Measurements from ENCODE around the gene SLC2A10.
"Not testable (repeated sequence)": the region's sequence is repeated elsewhere in the genome, so short reads cannot be mapped to it uniquely, and the experiment has no call there.

The SLC2A10 gene

DNA sequence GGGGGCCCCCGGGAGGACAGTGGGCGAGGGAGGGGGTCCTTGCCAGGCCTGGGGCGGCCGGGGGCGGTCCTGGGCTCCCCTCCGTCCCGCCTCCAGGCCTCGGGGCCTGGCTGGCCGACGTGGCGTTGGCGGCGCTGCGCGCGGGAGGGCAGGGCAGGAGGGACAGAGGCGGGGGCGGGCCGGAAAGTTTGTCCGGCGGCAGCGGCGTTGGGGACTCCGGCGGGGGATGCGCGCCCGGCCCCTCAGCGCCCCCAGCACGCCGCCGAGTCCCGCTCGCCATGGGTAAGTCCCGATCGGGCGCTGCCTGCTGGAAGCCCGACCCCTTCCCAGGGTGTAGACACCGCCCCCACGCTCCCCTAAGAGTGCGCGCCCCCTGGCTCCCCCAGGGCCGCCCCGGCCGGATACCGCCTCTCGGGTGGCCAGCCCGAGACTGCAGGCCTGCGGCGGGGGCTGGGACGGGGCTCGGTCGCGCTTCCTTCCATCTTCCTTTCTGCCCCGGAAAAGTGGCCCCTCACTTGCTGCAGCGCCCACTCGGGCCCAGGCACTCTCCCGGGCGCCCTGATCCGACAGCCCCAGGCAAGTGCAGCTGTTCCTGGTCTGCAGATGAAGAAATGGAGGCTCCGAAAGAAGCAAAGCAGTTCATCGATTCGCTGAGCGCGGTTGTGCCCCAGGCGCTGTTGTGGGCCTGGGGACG, at the start of gene SLC2A10:
Gene SLC2A10 (plus strand): TSS at position 191 of the 694 bp plus-strand sequence. CDS start 88 bp downstream, at position 279.
- intact Hi-C loops (cut with DNase I) = no loop called here
- DNase-seq = peak in 6 of 10 donors; percentile 12 to 86 (median 46)

DNA sequence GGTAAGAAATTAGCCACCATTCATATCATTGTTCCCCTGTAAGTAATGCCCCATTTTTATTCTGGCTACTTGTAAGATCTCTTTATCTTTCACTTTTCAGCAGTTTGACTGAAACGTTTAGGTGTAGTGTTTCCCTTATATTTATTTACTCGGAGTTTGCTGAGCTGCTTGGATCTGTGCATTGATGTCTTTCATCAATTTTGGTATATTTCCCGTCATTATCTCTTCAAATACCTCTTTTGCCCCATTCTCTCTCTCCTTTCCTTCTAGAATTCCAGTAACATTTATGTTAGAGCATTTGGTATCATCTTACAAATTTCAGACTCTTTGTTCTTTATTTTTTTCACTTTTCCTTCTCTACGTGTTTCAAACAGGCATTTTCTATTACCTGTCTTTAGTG, 49.0 kb upstream of the SLC2A10 start:
- no peak for DNase-seq
- intact Hi-C loops (cut with DNase I) = no loop called here

DNA sequence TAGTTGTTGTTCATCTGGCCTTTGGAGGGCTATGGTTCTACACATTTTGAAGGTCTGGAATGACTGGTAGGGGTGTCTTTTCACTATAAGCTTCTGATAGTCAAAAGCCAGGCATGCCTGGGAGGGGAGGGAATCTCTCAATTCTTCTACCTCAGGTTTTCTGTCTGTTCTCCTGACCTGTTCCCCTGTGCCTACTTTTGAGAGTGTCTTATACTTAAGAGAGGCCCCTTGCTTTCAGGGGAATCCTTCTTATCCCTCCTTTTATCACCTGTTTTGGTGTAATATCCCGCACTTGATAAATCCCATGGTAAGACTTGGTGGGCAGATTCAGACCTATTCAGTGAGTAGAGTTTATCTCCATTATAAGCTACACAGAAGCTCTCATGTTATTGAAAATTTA, 47.8 kb upstream of the SLC2A10 start:
- no peak for DNase-seq
- intact Hi-C loops (cut with DNase I) = no loop called here

DNA sequence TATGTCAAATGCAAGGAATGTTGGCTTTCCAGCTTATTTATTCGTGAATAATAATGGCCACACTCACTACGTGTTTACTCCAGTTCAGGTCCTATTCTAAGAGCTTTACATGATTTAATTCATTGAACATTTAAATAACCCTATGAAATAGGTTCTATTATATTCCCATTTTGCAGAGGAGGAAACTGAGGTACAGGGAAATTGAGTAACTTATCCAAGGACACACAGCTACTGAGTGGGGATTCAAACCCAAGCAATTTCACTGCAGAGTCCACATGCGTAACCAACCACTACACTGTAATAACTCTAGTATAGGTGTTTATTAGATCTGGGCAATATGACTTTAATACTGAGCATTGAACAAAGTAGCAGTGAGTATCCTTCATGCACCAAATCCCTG, 45.9 kb upstream of the SLC2A10 start:
- intact Hi-C loops (cut with DNase I) = no loop called here
- no peak for DNase-seq

DNA sequence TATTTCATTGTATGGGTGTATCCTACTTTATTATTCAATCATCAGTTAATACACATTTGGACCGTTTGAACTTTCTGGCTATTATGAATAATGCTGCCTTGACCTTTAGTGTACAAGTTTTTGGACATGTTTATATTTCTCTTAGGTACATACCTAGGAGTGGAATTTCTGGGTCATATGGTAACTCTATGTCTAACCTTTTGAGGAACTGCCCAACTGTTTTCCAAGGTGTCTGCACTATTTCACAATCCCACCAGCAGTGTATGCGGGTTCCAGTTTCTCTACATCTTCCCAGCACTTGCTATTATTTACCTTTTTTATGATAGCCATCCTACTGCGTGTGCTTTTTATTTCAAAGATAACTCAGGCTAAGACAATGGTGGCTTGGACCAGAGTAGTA, 43.8 kb upstream of the SLC2A10 start:
- DNase-seq = no peak
- intact Hi-C loops (cut with DNase I) = no loop called here

DNA sequence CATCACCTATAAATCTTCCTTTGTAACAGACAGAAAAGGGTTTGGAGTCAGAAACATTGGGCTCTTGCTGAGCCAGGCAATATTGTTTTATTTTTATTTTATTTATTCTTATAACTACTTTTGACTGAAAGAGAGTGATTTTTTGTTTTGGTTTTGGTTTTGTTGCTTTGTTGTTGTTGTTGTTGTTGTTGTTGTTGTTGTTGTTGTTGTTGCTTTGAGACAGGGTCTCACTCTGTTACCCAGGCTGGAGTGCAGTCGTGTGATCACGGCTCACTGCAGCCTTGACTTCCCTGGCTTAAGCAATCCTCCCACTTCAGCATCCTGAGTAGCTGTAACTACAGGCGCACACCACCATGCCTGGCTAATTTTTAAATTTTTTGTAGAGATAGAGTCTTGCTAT, 43.1 kb upstream of the SLC2A10 start:
- DNase-seq = no peak
- intact Hi-C loops (cut with DNase I) = no loop called here

DNA sequence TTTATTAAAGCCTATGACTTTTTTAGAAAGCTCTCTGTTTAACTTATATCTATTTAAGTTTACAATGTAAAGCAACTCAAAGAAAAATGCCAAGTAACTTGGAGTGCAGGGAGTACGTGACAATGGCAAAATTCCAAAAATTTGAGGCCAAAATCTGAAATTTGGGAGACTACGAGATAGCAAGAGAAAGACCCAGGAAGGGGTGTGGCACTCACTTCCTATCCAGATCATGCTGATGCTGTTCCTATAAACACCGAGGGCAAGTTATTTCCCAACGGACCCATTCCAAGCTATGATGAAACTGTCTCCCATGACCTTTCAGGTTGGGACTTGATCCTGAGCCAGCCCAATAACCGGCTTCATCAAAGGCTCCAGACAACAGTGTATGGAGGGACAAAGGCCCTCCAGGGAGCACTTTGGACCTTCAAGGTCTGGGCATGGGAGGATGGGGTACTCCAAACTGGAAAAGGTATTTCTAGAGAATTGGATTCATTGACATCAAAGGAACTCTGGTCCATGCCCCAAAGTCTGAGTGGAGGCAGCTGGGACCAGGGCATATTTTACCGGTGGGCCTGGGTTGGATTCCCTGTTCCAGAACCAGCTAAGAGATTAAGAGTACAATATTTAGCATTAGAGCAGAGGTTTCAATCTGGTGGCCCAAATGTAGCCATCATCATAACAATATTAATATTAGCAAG, 42.5 kb upstream of the SLC2A10 start:
- intact Hi-C loops (cut with DNase I) = no loop called here
- no peak for DNase-seq

DNA sequence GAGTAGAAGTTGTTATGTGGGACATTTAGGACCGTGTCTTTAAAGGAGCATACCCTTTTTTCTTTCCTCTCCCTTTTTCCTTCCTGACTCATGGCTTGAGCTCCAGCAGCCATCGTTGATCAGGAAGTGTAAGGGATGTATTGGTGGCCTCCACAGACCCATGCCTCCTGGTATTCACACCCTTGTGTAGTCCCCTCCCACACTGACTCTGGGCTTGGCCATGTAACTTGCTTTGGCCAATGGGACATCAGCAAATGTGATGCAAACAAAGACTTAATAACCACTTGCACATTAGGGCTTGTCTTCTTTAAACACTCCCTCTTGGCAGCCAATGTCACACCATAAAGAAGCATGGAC, 39.2 kb upstream of the SLC2A10 start:
- no peak for DNase-seq
- intact Hi-C loops (cut with DNase I) = no loop called here

DNA sequence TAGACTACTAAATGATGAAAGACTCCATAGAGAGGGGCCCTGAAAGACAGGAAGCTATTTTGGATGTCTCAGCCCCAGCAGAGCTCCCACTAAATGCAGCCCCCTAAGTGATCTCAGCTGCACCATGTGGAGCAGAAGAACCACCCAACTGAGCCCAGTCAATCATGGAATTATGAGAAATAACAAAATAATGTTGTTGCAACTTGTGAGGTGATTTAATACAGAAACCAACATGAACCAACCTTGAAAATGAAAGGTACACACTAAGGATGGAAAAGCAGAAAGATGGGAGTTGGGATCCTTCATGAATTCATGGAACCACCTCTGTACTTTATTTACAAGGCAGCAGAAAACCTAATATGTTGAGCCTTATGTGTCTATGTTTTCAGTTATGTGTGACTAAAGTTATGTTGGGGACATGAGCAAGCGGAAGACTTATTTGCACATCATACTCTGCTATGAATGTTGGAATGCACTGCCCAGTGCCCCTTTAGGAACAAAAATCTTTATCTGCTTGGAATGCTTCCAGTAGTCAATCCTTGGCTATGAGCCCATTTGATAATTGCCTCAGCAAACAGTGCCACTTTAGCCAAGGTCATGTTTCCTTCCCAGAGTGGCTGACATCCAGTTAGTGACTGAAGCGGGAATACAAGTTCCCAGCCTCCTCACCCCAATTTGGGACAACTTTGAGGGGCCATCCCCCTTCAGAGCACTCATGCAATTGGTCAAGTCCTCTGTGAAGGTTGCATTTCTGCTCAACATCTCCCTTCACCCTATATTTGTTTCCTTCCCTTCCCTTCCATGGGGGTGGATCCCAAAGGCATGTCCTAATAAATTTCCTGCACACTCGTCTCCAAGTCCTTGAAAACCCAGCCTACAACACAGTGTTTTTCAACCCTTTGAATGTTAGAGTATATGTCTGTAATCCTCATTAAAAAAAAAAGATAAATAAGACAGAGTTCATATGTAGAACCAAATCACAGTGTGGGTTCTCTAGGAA, 38.6 kb upstream of the SLC2A10 start:
- intact Hi-C loops (cut with DNase I) = no loop called here
- no peak for DNase-seq

DNA sequence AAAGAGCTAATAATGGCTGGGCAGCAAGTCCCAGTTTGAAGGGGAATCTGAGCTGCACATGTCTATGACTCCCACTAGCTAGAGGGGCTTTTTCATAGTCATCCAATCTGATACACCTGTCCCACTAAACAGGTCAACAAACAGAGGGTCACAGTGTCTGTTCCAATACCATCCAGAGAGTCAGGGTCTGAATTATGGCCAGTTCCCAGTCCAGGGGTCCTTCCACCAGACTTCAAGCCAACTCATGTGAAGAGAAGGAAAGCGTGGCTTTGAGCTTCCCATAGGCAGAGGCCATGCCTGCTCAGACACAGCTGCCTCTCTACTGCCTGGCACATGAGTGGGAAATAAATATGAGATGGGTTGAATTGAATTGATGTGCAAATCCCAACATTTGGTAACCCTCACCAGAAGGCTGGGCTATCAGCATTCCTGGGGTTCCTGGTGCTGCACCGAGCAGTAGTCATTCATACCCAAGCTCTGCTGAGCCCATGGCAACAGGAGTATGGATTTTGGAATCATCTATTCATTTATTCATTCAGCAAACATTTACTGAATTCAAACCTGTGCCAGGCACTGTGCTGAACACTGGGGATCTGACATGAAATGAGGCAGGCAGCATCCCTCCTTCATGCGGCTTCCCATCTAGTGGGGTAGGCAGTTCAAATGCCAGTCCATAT, 37.4 kb upstream of the SLC2A10 start:
- no peak for DNase-seq
- intact Hi-C loops (cut with DNase I) = no loop called here

DNA sequence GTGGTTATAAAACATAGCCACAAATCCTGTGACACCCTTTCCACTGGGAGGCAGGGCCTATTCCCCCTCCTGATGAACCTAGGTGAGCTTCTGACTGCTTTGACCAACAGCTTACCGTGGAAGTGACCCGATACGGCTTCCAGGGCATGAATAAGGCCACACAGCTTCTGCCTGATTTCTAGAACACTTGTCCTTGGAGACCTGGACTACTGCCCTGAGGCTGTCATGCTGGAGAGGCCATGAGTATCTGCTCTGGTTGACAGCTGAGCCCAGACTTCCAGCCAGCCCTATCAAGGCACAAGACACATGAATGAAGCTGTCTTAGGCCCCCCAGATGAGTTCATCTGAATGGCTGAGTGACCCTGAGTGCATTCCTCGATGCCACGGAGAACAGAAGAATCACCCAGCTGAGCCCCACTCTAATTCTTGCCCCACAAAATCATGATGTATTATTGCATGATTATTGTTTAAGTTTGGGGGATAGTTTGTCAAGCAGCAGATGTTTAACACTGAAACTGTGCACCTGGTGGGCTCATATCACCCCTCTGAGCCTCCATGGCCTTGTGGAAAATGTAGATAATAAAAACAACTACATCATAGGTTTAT, 36.8 kb upstream of the SLC2A10 start:
- no peak for DNase-seq

DNA sequence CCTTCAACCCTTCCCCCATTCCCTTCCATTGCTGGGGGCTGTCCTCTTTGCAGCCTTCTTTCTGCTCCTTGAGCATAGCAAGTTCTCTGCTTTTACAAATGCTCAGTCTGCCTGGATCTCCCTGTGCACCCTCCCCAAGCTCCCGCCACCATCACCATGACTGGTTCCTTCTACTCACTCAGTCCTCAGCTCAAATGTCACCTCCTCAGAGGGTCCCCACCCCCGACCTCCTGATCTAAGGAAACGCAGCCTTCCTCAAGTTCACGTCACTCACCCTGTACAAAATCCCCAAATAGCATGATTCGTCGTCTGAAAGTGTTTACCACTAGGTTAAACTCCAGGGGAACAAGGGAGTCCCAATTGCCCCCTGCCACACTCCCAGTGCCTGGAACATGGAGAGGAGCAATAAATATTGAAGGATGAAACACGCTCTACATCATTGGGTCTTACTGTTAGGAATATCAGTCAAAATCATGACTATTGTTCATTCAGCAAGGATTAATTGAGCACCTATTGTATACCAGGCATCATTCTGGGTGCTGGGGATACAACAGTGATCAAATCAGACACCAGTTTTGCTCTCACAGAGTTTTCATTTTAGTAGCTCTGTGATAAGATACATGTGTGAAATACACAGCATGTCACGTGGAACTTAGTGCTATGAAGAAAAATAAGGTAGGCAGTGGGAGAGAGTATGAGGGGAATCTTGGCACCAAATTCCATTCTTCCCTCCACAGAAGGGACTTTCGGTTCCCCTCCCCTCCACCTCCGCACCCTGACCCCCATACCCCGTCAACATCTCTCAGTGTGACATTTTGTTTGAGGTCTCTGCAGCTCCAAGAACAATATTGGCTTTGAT, 35.8 kb upstream of the SLC2A10 start:
- intact Hi-C loops (cut with DNase I) = no loop called here
- no peak for DNase-seq

More for the DNA sequence above, 36.8 kb upstream of the SLC2A10 start:
- intact Hi-C loops (cut with DNase I) = no loop called here

DNA sequence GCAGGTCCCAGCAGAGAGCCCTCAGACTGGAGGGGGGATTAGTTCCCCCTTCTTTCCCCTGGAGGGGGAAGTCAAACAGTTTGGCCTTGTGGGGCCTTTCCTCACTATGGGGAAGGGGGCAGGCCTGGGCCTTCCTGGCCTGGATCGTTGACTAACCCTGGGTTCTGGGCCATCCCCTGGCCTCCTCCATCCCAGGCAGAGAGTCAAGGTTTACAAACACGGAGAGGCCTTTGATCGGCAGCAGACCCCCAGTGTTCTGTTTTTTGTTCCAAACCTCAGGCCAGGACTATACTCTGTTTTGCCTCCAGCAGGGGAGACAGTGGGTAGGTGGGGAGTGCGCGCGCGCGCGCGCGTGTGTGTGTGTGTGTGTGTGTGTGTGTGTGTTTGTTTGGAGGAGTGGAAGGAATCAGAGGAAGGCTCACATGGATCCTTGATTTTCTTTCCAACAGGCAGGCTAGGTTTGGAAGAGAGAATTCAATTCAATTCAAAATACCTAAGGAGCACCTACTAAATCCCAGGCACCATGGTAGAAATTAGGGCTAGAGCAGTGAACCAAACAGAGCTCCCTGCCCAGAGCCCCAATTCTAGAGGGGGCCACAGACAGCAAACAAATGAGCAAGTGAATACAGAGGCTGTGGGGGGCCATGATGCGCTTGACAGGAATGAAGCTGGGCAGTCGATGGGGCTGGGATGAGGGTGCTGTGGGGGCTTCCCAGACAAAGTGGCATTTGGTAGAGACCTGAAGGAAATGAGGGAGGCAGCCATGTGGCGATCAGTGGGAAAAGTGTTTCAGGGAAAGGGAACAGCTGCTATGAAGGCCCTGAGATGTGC, 35.0 kb upstream of the SLC2A10 start:
- DNase-seq = no peak

DNA sequence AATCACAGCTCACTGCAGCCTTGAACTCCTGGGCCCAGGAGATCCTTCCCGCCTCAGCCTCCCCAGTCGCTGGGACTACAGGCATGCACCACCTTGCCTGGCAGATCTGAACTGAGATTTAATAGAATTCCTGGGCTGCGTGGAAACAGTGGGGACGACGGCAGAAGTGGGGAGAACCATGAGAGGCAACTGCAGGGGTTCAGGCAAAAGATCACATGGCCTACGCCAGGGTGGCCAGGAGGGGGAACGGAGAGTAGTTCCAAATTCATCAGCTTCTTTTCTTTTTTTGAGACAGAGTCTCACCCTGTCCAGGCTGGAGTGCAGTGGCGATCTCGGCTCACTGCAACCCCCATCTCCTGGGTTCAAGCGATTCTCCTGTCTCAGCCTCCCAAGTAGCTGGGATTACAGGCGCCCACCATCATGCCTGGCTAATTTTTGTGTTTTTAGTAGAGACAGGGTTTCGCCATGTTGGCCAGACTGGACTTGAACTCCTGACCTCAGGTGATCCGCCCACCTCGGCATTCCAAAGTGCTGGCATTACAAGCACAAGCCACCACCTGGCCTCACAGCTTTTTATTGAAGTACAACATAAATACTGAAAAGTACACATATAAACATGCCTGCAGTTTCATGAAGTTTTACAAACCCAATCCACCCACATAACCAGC, 32.7 kb upstream of the SLC2A10 start:
- DNase-seq; intact Hi-C loops (cut with DNase I): not testable (repeated sequence)

More for the DNA sequence above, 35.0 kb upstream of the SLC2A10 start:
- intact Hi-C loops (cut with DNase I) = no loop called here

DNA sequence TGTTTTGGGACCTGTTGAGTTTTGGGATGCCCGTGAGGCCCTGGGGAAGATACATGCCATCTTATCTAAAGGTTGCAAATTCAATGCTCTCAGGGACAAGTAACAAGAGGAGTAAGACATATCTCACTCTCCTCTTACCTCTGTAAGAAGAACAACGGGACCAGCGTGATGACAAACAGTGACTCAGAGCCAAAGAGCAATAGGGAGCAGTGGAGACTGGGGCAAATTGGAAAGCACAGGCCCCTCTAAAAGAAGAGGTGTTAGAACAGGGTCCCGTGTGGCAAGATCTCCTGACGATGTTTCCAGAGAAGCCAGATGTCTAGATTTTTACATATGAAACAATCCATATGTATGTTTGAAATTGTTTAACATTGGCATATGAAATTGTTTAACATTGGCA, 31.8 kb upstream of the SLC2A10 start:
- DNase-seq = no peak
- intact Hi-C loops (cut with DNase I) = no loop called here

DNA sequence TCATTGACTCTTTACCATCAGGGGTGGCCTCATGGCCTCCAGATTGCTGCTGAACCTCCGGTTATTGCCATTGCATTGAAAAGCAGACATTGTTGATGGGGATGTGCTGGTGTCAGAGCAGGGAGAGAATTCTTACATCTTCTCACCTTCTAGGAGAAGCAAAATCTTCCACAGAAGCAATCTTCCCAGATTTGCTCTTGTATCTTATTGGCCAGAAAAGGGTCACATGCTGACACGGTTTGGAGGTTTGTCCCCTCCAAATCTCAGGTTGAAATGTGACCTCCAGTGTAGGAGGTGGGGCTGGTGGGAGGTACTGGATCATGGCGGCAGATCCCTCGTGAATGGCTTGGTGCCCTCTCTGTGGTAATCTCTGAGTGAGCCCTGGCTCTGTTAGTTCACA, 30.9 kb upstream of the SLC2A10 start:
- DNase-seq = no peak
- intact Hi-C loops (cut with DNase I) = no loop called here

DNA sequence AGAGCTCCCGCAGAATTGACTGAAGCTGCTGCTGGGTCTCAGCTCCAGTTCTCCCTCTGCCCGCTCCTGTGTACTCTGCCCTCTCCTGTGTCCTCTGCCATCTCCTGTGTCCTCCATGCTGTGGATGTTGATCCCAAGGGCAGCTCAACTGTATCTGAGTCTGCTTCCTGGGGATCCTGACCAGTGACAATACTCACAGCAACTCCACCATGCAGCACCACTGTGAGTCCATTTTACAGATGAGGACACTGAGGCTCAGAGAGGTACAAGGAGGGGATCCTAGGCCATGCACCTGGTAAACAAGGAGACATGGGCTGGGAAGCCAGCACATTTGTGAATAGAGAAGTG, 28.8 kb upstream of the SLC2A10 start:
- intact Hi-C loops (cut with DNase I) = loop anchor here (5.0 kb wide), 1 partner anchor 158 kb away; no protein-coding TSS in a partner anchor
- DNase-seq = no peak
